ENCODE measurements around the gene UNG.

The UNG gene

DNA sequence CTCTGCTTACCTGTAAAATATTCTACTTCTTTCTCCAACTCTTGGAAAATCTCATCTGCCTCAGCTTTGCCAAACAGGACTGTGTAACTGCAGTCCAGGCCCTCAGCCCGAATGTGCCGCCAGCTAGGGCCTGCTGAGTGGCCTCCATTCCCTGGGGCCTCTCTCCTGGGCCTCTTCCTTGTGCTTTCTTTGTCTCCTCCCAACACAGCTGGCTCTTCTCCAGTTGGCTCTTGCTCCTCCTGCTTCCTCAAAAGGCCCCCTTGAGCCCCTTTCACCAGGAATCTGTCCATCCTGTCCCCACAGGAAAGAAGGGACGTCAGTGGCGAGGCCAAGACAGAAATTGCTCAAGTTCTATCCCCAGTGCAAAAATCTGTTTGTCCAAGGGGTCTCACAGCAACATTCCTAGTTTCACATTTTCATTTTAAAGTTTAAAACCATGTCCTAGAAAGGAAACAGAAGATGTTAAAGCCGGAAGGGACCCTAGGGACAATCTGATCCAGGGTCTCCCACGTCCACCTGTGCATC, 4.8 kb upstream of the UNG start:
- DNase-seq = no peak

DNA sequence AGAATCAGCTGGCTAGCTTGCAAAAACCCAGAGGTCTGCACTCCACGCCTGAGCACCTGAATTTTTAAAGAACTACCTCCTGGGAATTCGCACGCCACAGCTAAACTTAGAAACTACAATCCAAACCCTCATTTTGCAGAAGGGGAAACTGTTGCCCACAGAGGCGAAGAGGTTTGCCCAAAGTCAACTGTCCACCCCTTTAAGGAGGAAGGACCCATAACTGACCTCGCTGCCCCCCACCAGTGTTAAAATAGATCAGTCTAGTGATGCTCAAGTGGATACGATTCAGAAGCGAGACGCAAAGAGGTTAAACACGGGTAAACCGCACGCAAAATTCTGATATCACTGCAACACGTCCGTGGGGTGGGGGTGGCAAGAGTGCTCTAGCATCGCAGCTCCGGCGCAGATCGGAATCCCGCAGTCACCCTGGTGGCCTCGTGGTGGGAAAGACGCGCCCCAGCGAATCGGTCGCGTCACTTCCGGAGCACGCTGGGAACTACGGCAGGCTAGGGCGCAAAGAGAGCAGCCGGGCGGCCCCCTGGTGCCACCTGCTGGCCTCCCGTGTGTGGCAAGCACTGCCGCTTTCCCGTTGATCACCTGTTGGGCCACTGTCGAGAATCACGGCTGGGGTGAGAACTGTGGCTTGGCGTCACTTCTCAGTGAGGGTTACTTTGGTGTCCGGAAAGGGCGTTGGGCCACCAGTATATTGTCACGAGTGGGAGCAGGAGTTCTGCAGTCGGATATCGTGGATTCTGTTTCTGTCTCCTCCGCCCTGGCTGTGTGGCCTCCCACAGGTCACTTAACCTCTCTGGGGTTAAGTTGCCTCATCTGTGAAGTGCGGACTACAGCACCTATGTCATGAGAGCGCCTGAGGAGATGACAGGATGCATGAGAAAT, 4.1 kb upstream of the UNG start, which contains the start of gene ALKBH2:
TSS of gene ALKBH2 (minus strand) at position 451 of the 897 bp plus-strand sequence. CDS start 686 bp downstream, outside the sequence.
- peak; percentile 95 for DNase-seq

DNA sequence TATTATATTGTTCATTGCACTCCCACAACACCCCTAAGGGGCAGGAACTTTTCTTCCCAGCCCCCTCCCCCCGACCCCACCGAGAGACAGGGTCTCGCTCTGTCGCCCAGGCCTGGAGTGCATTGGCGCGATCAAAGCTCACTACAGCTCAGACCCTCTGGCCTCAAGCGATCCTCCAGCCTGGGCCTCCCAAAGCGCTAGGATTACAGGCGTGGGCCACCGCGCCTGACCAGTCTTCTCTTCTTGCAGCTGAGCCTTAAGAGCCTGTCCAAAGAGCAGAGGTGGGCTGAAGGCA, 310 bp upstream of the UNG start:
- DNase-seq = no peak

DNA sequence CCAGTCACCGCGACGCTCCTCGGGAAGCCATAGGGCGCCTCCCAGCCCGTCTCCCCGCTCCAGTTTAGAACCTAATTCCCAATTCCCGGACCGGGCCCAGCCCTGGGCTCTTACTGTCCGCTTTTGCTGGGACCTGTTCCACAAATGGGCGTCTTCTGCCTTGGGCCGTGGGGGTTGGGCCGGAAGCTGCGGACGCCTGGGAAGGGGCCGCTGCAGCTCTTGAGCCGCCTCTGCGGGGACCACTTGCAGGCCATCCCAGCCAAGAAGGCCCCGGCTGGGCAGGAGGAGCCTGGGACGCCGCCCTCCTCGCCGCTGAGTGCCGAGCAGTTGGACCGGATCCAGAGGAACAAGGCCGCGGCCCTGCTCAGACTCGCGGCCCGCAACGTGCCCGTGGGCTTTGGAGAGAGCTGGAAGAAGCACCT, 797 bp downstream of the UNG start:
- DNase-seq = no peak

DNA sequence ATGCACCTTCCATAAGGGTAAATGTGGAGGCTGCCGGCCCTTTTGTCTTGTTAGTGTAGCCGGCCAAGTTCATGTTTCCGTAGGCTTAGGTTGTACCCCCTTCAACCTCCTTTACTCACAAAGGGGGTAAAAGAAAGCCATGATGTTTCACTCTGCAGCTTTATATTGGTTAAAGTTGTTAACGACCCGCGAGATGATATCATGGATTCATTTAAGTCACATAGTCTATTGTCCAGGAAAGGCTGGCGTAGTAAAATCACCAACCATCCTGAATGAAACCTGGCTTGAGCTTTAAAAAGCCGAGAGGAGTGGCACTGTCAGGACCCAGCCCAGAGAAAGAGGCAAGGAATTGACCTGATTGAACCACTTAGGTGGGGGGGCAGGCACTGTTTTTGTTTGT, 1.3 kb downstream of the UNG start:
- no peak for DNase-seq

DNA sequence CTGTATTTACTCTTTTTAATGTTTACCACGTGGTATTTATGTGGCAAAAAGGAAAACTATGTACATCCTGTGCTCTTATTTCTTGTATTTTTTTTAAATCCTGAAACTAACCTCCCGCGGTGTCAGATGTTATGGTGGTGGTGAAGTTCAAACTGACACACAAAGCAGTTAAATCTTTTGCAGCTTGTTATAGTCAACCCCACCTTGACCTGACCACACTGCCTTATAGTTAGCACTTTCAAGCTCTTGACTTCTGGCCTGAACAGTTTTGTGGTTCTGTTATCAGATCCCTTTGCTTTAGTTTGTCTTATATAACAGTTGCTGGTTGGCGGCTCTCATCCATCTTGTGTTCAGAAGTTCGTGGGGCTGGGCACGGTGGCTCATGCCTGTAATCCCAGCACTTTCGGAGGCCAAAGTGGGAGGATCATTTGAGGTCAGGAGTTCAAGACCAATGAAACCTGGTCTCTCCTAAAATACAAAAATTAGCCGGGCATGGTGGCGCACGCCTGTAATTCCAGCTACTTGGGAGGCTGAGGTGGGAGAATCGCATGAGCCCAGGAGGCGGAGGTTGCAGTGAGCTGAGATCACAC, 2.1 kb downstream of the UNG start:
- DNase-seq = no peak

DNA sequence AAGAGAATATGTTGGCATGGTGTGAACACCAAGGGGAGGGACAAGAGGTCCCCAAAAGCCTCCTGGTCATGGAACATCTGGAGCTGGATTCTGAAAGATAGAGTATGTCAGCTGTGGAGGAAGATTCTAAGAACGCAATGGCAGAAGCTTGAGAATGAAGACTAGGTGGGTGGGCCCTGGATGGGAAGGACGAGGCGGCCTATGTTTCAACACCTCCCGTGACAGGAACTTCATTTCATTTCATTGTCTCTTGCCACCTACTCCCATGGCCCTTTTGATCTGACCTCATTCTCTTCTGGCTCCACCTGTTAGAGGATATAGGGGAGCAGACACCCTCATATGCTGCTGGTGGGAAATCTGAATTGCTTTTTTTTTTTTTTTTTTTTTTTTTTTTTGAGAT, 3.3 kb downstream of the UNG start:
- no peak for DNase-seq

DNA sequence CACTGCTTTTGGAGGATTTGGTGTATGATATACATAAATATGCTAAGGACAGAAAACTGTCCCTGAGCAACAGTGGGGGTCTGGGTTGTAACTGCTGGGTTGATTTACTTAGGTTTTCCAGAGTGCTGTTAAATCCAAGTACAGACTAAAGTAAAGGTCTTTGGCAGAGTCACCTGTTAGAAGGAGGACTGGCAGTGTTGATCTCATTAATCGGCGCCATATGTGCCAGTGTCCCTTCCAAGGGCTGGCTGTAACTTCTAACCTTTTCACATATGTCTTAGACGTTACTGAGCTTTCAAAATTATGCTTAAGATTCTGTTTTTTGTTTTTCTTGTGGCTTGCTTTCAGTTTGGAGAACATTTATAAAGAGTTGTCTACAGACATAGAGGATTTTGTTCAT, 5.1 kb downstream of the UNG start:
- DNase-seq = no peak

DNA sequence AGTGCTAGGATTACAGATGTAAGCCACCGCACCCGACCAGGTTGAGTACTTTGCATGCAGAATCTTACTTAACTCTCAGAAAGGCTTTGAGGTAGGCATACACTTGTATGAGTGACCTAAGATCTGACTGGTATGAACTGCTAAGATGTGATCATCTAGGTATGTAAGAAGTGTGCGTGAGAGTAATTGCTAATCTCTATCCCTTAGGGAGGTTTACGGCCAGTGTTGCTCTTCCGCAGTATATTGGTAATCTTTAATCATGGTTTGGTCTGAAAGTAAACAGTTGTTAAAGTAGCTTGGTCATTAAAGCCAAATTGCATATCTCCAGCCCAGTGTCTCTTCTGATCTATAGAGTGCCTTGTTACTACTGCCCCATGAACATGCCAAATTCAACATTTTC, 7.8 kb downstream of the UNG start:
- DNase-seq = no peak

DNA sequence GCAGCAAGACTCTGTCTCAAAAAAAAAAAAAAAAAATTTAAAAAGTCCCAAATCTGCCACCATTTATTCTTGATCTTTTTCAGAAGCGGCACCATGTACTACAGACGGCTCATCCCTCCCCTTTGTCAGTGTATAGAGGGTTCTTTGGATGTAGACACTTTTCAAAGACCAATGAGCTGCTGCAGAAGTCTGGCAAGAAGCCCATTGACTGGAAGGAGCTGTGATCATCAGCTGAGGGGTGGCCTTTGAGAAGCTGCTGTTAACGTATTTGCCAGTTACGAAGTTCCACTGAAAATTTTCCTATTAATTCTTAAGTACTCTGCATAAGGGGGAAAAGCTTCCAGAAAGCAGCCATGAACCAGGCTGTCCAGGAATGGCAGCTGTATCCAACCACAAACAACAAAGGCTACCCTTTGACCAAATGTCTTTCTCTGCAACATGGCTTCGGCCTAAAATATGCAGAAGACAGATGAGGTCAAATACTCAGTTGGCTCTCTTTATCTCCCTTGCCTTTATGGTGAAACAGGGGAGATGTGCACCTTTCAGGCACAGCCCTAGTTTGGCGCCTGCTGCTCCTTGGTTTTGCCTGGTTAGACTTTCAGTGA, 12.5 kb downstream of the UNG start:
- DNase-seq = no peak

DNA sequence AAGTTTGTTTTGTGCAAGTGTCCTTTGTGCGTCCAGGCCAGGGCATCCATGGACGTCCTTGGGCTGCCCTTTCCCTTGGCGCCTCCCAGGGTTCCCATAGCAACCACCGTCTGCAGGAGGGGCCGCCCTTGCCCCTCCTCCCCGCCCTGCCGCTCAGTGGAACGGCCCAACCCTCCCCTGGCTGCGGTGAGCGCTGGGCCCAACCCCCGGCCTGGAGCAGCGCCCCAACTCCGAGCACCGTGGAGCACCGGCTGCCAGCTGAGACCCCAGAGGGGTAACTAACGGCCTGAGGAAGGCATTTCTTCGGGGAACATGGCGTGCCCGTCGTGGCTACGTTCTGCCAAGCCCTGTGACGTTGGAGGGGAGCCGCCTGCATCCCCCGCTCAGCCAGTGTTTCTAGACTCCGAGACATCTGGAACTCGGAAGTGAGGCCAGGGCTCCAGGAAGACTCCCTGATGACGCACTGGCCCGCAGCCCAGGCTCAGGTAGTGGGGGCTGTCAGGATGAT, 13.6 kb downstream of the UNG start:
- peak; percentile 62 for DNase-seq

DNA sequence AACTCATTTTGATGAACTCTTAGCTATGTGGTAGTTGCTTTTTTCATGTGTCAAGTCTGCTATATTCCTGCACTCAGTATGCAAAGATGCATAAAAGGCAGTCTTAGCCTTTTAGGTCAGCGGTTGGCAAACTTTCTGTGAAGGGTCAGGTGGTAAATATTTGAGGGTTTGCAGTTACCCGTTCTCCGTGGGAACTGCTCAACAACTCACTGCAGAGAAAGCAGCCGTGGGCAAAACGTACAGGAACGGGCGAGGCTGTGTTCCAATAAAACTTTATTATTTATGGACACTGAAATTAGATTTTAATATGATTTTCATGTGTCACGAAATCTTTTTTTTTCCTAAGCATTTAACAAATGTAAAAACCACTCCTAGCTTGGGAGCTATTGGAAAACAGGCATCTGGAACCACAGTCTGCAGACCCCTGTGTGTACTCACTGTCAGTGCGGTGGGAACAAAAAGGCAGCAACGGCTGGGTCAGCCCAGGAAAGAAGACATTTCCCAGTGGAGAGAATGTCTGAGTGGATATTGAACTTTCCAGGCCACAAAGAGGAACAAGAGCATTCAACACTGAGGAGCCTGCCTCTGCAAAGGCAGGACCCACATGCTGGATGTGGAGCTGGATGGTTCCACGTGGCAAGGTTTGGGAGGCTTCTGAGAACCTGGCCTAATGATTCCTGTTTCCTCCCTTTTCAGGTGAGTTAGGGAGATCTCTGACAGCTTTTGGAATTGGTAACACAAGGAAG, 15.5 kb downstream of the UNG start:
- DNase-seq = no peak

DNA sequence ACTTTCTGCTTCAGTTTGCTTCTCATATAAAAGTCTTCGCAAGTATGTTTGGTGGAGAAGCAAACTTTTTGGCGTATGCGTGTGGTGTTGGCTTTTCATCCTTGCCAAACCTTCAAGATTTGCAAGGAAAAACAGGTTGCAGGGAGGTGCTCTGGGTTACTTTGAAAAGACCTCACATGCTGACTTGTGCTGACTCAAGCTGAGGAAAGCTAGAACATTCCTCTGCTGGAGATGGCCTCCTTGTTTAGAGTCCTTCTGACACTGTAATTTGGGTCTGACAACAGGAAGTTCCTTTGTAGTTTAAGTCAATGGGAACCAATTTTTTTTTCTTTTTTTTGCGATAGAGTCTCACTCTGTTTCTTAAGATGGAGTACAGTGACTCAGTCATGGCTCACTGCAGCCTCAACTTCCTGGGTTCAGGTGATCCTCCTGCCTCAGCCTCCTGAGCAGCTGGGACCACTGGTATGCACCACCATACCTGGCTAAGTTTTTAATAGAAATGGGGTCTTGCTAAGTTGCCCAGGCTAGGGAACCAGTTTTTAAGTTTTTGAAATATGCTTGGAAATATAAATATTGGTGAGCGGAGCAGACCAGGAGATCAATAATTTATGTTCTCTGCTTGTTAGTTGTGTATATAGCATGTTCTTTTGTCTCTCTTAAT, 16.4 kb downstream of the UNG start:
- DNase-seq = no peak

DNA sequence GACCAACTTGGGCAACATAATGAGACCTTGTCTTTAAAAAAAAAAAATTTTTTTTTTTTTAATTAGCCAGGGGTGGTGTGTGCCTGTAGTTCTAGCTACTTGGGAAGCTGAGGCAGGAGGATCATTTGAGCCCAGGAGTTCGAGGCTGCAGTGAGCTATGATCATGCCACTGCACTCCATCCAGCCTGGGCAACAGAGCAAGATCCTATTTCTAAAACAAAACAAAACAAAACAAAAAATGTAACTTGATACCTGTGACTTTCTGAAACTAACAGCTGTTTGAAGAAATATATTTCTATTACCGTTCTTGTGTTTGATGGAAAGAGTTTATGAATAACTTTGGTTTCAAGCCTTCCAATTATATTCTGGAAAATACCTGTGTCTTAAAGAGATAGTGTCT, 17.2 kb downstream of the UNG start:
- no peak for DNase-seq

DNA sequence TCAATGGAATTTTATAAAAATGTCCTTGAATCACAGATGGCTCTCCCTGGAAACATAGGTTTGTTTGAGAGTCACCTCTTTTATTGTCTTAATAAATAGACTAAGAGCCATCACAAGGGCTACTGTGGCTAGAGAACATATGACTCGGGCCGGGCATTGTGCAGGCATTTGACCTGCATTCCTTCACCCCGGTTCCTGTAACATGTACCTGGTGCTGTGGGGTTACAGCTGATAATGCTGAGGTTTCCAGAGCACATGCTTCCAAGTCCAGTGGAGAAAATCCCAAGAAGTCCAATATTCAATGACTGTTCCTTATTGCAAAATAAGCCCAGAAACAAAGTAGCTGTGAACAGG, 18.0 kb downstream of the UNG start:
- DNase-seq = no peak

DNA sequence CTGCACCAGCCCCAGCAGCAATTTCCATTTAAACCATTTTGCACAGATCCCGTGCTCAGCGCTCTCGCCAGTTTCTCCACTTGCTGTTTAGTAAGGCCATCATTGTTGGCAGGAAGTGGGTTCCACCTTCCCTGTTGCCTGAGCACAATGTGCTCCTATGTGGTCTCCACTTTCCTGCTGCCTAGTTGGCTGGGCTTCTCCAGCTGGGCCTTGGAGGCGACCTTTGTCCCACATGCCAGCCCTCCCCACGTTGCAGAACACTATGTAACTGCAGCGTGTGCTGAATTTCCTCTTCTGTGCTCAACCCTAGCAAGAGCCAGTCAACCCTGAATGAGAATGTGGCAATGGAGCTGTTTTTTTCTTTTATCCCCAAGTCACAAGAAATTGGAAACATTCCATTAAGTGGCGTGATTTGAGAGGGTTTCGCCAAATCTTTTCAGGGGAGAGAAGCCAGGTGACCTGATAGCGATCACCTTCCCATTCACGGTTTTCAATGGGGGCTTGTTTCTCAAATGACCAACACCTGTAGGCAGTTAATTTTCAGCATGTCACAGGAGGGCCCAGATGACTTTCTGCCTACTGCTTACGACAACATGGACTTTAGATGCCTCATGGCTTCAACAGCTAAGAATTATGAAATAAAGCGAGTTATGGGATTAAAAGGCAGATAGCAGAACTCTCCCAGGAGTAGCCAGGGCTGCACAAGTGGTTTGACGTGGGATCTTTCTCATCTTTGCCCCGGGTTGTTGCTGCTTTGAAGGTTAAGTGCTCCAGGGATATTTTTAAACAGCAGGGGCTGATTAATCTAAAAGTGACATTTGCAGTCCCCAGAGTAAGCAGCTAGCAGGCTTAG, 18.6 kb downstream of the UNG start, which contains the start of gene ACACB:
TSS of gene ACACB (plus strand) at position 830 of the 853 bp plus-strand sequence. CDS start 22,819 bp downstream, outside the sequence.
- DNase-seq = no peak

DNA sequence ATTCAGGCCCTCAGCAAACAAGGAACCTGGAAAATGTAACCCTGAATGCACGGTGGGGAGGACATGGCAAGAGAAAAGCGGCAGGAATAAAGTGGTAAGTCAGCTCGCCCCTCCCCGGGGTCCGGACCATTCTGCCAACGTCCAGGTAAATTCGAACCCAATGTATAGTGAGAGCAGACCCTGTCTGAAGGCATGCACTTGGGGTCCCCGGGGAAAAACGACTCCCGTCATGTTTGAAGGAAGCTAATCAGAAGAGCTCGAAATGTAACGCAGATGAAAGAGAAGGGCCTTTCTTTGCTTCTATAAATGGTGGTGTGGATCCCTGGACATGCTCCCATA, 19.2 kb downstream of the UNG start:
- DNase-seq = no peak

DNA sequence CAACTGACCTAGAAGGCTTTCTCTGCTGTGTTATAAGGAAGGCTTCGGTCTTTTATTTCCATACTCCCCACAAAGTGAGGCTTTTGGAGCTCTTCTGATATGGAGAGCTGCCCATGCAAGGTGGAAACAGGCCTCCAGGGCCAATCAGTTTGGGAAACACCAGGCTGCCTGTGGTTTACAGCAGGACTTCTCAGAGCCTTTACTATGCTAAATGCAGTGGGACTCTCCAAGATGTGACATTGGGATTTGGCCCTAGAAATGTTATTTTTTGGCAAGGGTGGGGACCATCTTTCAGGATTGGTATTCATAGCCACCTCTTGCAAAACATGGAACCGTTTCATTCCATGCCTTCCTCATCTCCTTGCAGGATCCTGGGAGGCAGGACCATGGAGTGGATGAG, 22.7 kb downstream of the UNG start:
- no peak for DNase-seq

DNA sequence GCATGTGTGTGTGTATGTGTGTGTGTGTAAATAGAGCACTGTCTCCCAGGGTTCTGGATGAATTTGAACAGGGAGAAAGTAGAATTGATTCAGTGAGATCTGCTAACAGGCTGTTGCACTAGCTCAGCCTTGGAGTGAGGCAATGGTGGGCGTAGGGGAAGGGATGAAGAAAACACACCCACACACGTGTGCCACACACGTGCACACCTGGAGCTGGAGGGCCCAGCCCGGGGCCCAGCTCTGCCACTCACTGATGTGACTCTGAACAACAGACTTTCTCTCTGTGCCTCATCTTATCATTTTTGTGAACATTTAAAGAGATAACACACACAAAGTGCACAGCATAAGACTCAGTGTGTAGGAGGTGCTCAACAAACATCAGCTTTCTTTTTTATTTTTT, 23.2 kb downstream of the UNG start:
- no peak for DNase-seq

DNA sequence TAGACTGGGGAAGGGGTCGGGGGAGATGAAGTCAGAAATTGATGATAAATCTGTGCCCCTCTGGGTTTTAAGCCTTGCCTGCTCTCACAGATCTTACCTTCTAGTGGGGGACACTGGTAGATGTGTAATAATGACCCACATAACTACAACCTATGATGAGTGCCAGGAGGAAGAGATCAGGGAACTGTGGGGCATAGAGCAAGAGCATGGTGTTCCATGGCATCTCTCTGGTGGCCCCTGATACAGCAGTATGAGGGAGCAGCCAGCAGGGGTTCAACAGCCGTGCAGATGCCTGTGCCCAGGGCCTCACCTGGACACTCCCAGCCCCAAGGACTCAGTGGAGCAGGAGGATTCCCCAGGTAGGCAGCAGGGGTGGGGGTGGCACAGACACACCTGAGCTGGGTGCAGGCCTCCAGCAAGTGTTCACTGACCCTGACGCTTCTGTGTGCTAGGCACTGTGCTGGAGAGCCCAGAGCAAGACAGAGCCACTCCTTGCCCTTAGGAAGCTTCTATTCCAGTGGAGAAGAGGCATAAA, 24.0 kb downstream of the UNG start:
- DNase-seq = no peak
